Stomach (tissue), 9 donors: Measurements from ENCODE around the gene SANBR. TPM values are rescaled to one million over a fixed set of nuclear protein-coding genes. Genes with fewer than 3 reads are reported as not detected.

Experiments used
- DNase-seq, 2 donors: peaks; one replicate each; pipeline versions ENCODE4 v3.0.0 to v3.0.0-alpha.2; 2013 to 2019
- H3K27ac ChIP-seq, 5 donors: fragments of 200-600 bp in 4 of 5; sonication (generic) in 4 of 5; one replicate each; pipeline ENCODE4 v1.5.1; 2013 to 2019; ENCODE audit warnings: mild to moderate bottlenecking in 1 of 5, moderate library complexity in 1 of 5
- H3K27me3 ChIP-seq, 3 donors: fragments of 200-600 bp; sonication (generic); one replicate each; pipeline ENCODE4 v1.5.1; 2017 to 2019; ENCODE audit warnings: mixed run types in 1 of 3
- H3K36me3 ChIP-seq, 4 donors: fragments of 200-600 bp; sonication (generic); 1 replicate in 3 of 4; 2 replicates in 1 of 4; pipeline ENCODE4 v1.5.1; 2016 to 2019
- H3K4me1 ChIP-seq, 4 donors: fragments of 200-600 bp; sonication (generic); one replicate each; pipeline ENCODE4 v1.5.1; 2016 to 2019
- H3K4me3 ChIP-seq, 4 donors: fragments of 200-600 bp; sonication (generic) in 3 of 4; one replicate each; pipeline ENCODE4 v1.5.1; 2016 to 2019; ENCODE audit warnings: mild to moderate bottlenecking in 1 of 4
- H3K9me3 ChIP-seq, 4 donors: fragments of 200-600 bp; sonication (generic); one replicate each; pipeline ENCODE4 v1.5.1; 2016 to 2019
- EP300 ChIP-seq: sonication (generic); formaldehyde crosslinking; IDR thresholded peaks from one replicate; pipeline ENCODE4 v1.6.1; 2017; ENCODE audit warnings: antibody characterized with exemption
- POLR2A ChIP-seq, 4 donors: fragments of 450-650 bp; IDR thresholded peaks; one replicate each; pipeline ENCODE4 v1.6.1; 2016; ENCODE audit warnings: antibody characterized with exemption in 4 of 4, control low read depth in 2 of 4, mild to moderate bottlenecking in 1 of 4, moderate library complexity in 1 of 4
- POLR2AphosphoS5 ChIP-seq, 3 donors: sonication (generic); formaldehyde crosslinking; IDR thresholded peaks; one replicate each; pipeline ENCODE4 v1.6.1; 2016; ENCODE audit warnings: antibody characterized with exemption in 3 of 3
- WGBS, 5 donors: extraction: QIAGEN DNeasy Blood & Tissue Kit in 3 of 5; methylation state at CpG; one replicate each; pipeline versions ENCODE4 v1.1.5 to v1.1.7; 2013 to 2018; 5-methylcytosine and 5-hydroxymethylcytosine counted together
- intact Hi-C: fragments of 100-400 bp; cut with DNase I; formaldehyde crosslinking; loops from one replicate; pipeline ENCODE4 v1.15.1; 2023; ENCODE audit warnings: low total_unique reads
- polyA plus RNA-seq, 3 donors: library from polyadenylated mRNA; stranded (reverse); fragments of 200-250 nt; gene quantifications; one replicate each; pipeline ENCODE4 v1.2.3, GENCODE V29; 2013
- total RNA-seq, 5 donors: library from RNA; depleted of rRNA; stranded (reverse); fragments of >200 nt; gene quantifications; one replicate each; pipeline versions ENCODE4 v1.1.0 to v1.2.3, GENCODE V29; 2014 to 2016
- TF ChIP-seq, protein P1 (sequence below), 7 experiments: fragments of 450-650 bp in 4 of 7; fragments of 200-600 bp in 3 of 7; sonication (generic) in 3 of 7; IDR thresholded peaks; one replicate each; pipeline ENCODE4 v1.5.1; 2016 to 2019; ENCODE audit warnings: antibody characterized with exemption in 7 of 7, control low read depth in 2 of 7, mild to moderate bottlenecking in 1 of 7
- donor health status: healthy with polysubstance abuse.
- donor health status: Bipolar disorder and iron deficiency.
- donor health status: healthy.

Gene SANBR
- total and polyA plus RNA-seq, 8 donors = 1.2 to 48.7 (median 6.3) TPM

GRCh38 chr2:61090386-61090921 is 24.8 kb downstream of the SANBR start:
- 72 to 99% (median 97%) methylated on average over 5 of the region's 5 CpGs for WGBS, 5 donors
- intact Hi-C loops = no loop called here
- no peak for TF ChIP-seq POLR2AphosphoS5 (IDR thresholded peaks at IDR 0.05)
- TF ChIP-seq EP300 = no peak
- TF ChIP-seq, protein P1, sequence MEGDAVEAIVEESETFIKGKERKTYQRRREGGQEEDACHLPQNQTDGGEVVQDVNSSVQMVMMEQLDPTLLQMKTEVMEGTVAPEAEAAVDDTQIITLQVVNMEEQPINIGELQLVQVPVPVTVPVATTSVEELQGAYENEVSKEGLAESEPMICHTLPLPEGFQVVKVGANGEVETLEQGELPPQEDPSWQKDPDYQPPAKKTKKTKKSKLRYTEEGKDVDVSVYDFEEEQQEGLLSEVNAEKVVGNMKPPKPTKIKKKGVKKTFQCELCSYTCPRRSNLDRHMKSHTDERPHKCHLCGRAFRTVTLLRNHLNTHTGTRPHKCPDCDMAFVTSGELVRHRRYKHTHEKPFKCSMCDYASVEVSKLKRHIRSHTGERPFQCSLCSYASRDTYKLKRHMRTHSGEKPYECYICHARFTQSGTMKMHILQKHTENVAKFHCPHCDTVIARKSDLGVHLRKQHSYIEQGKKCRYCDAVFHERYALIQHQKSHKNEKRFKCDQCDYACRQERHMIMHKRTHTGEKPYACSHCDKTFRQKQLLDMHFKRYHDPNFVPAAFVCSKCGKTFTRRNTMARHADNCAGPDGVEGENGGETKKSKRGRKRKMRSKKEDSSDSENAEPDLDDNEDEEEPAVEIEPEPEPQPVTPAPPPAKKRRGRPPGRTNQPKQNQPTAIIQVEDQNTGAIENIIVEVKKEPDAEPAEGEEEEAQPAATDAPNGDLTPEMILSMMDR (IDR thresholded peaks at IDR 0.05) = no peak
- no peak for TF ChIP-seq POLR2A (IDR thresholded peaks at IDR 0.05)

DNA sequence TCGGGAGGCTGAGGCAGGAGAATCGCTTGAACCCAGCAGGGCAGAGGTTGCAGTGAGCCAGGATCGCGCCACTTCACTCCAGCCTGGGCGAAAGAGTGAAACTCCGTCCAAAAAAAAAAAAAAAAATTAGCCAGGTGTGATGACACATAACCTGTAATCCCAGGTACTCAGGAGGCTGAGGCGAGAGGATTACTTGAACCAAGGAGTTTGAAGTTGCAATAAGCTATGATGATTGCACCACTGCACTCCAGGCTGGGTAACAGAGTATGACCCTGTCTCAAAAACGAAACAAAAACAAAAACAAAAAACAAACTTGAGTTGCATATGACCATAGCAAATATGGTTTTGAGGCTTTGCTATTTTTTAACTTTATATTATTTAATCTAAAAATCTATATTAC is 25.8 kb downstream of the SANBR start:
- TF ChIP-seq POLR2A (IDR thresholded peaks at IDR 0.05) (no peak), EP300 (no peak), POLR2AphosphoS5 (IDR thresholded peaks at IDR 0.05) (no peak)
- TF ChIP-seq, protein P1 (IDR thresholded peaks at IDR 0.05) = no peak
- H3K4me3 ChIP-seq = no peak overlapping the region
- 83 to 97% (median 95%) methylated on average over 8 of the region's 8 CpGs for WGBS, 5 donors

More at GRCh38 chr2:61090386-61090921, 24.8 kb downstream of the SANBR start:
- no peak overlapping the region for H3K27ac ChIP-seq
- no peak overlapping the region for H3K4me3 ChIP-seq
- peaks cover 0 to 58% (median 50%) of the 10 kb centered on the region in 4 donors for H3K36me3 ChIP-seq
- no peaks in the 10 kb centered on the region for H3K4me1 ChIP-seq
- no peaks in the 10 kb centered on the region for H3K9me3 ChIP-seq
- no peak for DNase-seq
- H3K27me3 ChIP-seq = no peaks in the 10 kb centered on the region

GRCh38 chr2:61096438-61096837 is 30.8 kb downstream of the SANBR start:
- no peaks in the 10 kb centered on the region for H3K4me1 ChIP-seq

More for the DNA sequence above, 25.8 kb downstream of the SANBR start:
- peaks cover 0 to 53% (median 40%) of the 10 kb centered on the region in 4 donors for H3K36me3 ChIP-seq
- no peaks in the 10 kb centered on the region for H3K4me1 ChIP-seq
- DNase-seq = no peak
- intact Hi-C loops = no loop called here
- H3K27ac ChIP-seq = no peak overlapping the region
- no peaks in the 10 kb centered on the region for H3K27me3 ChIP-seq
- no peaks in the 10 kb centered on the region for H3K9me3 ChIP-seq

DNA sequence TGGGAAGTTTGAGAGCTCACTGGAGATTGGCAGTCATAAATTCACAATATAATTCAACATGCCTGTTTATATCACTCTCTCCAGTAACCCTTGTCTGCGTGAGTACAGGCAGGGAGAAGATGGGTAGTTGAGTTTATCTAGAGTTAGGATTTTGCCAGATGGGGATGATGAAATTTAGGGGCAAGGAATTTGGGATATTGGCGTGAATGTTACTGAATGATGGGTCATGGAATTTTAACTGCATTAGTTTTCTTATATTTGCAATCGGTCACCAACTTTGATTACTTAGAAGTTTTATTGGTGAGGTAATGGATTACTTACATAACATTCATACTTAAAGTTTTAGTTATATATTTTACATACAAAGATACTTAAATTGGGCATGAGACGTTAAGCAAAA is 35.1 kb downstream of the SANBR start:
- Histone ChIP-seq H3K27ac (no peak overlapping the region), H3K4me1 (no peaks in the 10 kb centered on the region), H3K9me3 (no peaks in the 10 kb centered on the region), H3K27me3 (no peaks in the 10 kb centered on the region), H3K36me3 (peaks cover 0 to 23% (median 18%) of the 10 kb centered on the region in 4 donors), H3K4me3 (no peak overlapping the region)
- 93 to 96% (median 95%) methylated on average over 4 of the region's 4 CpGs for WGBS, 5 donors
- intact Hi-C loops = no loop called here
- DNase-seq = no peak
- TF ChIP-seq, protein P1 (IDR thresholded peaks at IDR 0.05) = no peak
- TF ChIP-seq POLR2A (IDR thresholded peaks at IDR 0.05) = no peak
- no peak for TF ChIP-seq POLR2AphosphoS5 (IDR thresholded peaks at IDR 0.05)
- TF ChIP-seq EP300 = no peak

More at GRCh38 chr2:61096438-61096837, 30.8 kb downstream of the SANBR start:
- no peaks in the 10 kb centered on the region for H3K27me3 ChIP-seq
- no peaks in the 10 kb centered on the region for H3K9me3 ChIP-seq
- H3K27ac ChIP-seq = no peak overlapping the region
- TF ChIP-seq POLR2A (IDR thresholded peaks at IDR 0.05) = no peak
- TF ChIP-seq, protein P1 (IDR thresholded peaks at IDR 0.05) = no peak
- no peak for TF ChIP-seq POLR2AphosphoS5 (IDR thresholded peaks at IDR 0.05)
- TF ChIP-seq EP300 = no peak
- DNase-seq = no peak
- intact Hi-C loops = no loop called here
- H3K36me3 ChIP-seq = peaks cover 0 to 17% (median 3%) of the 10 kb centered on the region in 4 donors
- 91 to 100% (median 96%) methylated on average over 3 of the region's 3 CpGs for WGBS, 5 donors
- no peak overlapping the region for H3K4me3 ChIP-seq
